Mesenchymal stem cell (in vitro differentiated cells and primary cell): ENCODE results near the gene SPPL3.

Source experiments
- DNase-seq: peaks from one replicate; pipeline ENCODE4 v3.0.0-alpha.2; 2013
- H2AFZ ChIP-seq: one replicate; pipeline ENCODE4 v1.6.1; 2013; ENCODE audit warnings: low read depth, mild to moderate bottlenecking, control low read depth, inconsistent platforms, low read length, moderate library complexity
- H2AK5ac ChIP-seq: 2 replicates; pipeline ENCODE4 v1.6.1; 2013; ENCODE audit warnings: low read length, moderate library complexity, mild to moderate bottlenecking, inconsistent platforms; ENCODE audit not compliant: severe bottlenecking
- H2BK120ac ChIP-seq: one replicate; pipeline ENCODE4 v1.6.1; 2013; ENCODE audit warnings: low read depth, mild to moderate bottlenecking, inconsistent platforms, low read length, moderate library complexity
- H2BK12ac ChIP-seq, 2 experiments: one replicate each; pipeline ENCODE4 v1.6.1; 2013; ENCODE audit warnings: inconsistent platforms in 2 of 2, low read length in 2 of 2, mild to moderate bottlenecking in 2 of 2, moderate library complexity in 2 of 2, control low read depth in 1 of 2
- H2BK15ac ChIP-seq: one replicate; pipeline ENCODE4 v1.6.1; 2013; ENCODE audit warnings: mild to moderate bottlenecking, low read depth, inconsistent platforms; ENCODE audit not compliant: poor library complexity, severe bottlenecking
- H2BK5ac ChIP-seq: 2 replicates; pipeline ENCODE4 v1.6.1; 2013; ENCODE audit warnings: low read depth, mild to moderate bottlenecking, low read length, control low read depth, inconsistent platforms; ENCODE audit not compliant: poor library complexity, severe bottlenecking
- H3K14ac ChIP-seq, 2 experiments: one replicate each; pipeline ENCODE4 v1.6.1; 2013; ENCODE audit warnings: inconsistent platforms in 2 of 2, low read length in 2 of 2, control low read depth in 1 of 2, mild to moderate bottlenecking in 1 of 2, moderate library complexity in 1 of 2
- H3K18ac ChIP-seq, 2 experiments: one replicate each; pipeline ENCODE4 v1.6.1; 2013; ENCODE audit warnings: inconsistent platforms in 2 of 2, low read length in 2 of 2, control low read depth in 1 of 2, low read depth in 1 of 2, mild to moderate bottlenecking in 1 of 2
- H3K23ac ChIP-seq, 2 experiments: one replicate each; pipeline ENCODE4 v1.6.1; 2013; ENCODE audit warnings: inconsistent platforms in 2 of 2, low read length in 2 of 2, mild to moderate bottlenecking in 2 of 2, moderate library complexity in 2 of 2, control low read depth in 1 of 2
- H3K27ac ChIP-seq: 2 replicates; pipeline ENCODE4 v1.5.1; 2013; ENCODE audit warnings: mild to moderate bottlenecking, moderate library complexity, low read length, control low read depth, inconsistent platforms; ENCODE audit not compliant: poor library complexity, severe bottlenecking
- H3K27me3 ChIP-seq, 2 experiments: 2 replicates each; pipeline versions ENCODE4 v1.6.1 to v1.7.0; 2013; ENCODE audit warnings: low read length in 2 of 2, mild to moderate bottlenecking in 2 of 2, moderate library complexity in 2 of 2, control low read depth in 1 of 2, inconsistent platforms in 1 of 2; ENCODE audit not compliant: control insufficient read depth in 1 of 2, insufficient read depth in 1 of 2
- H3K36me3 ChIP-seq, 2 experiments: 2 replicates each; pipeline versions ENCODE4 v1.6.1 to v1.7.0; 2013; ENCODE audit warnings: low read length in 2 of 2, control low read depth in 1 of 2, inconsistent platforms in 1 of 2, low read depth in 1 of 2, mild to moderate bottlenecking in 1 of 2; ENCODE audit not compliant: insufficient read depth in 2 of 2, control insufficient read depth in 1 of 2
- H3K4ac ChIP-seq, 2 experiments: one replicate each; pipeline ENCODE4 v1.6.1; 2013; ENCODE audit warnings: inconsistent platforms in 2 of 2, low read length in 2 of 2, mild to moderate bottlenecking in 2 of 2, moderate library complexity in 2 of 2, control low read depth in 1 of 2, low read depth in 1 of 2
- H3K4me1 ChIP-seq: 2 replicates; pipeline ENCODE4 v1.6.1; 2013; ENCODE audit warnings: low read depth, low read length, control low read depth; ENCODE audit not compliant: control insufficient read depth, insufficient read depth
- H3K4me2 ChIP-seq: 2 replicates; pipeline ENCODE4 v1.6.1; 2013; ENCODE audit warnings: low read length, mild to moderate bottlenecking, inconsistent platforms; ENCODE audit not compliant: poor library complexity, severe bottlenecking
- H3K4me3 ChIP-seq, 2 experiments: 2 replicates each; pipeline versions ENCODE4 v1.5.1 to v1.7.0; 2013; ENCODE audit warnings: low read length in 2 of 2, mild to moderate bottlenecking in 2 of 2, control low read depth in 1 of 2, low read depth in 1 of 2; ENCODE audit not compliant: insufficient read depth in 1 of 2
- H3K79me1 ChIP-seq: replicated peaks from 2 replicates; pipeline ENCODE4 v1.6.1; 2013; ENCODE audit warnings: mild to moderate bottlenecking, control low read depth, low read length, inconsistent platforms; ENCODE audit not compliant: poor library complexity, severe bottlenecking
- H3K9ac ChIP-seq: 2 replicates; pipeline ENCODE4 v1.7.0; 2013; ENCODE audit warnings: mild to moderate bottlenecking, low read length, moderate library complexity
- H3K9me3 ChIP-seq: 2 replicates; pipeline ENCODE4 v1.7.0; 2013; ENCODE audit warnings: mild to moderate bottlenecking, low read length; ENCODE audit not compliant: control insufficient read depth
- H4K8ac ChIP-seq: one replicate; pipeline ENCODE4 v1.6.1; 2013; ENCODE audit warnings: inconsistent platforms, mild to moderate bottlenecking, low read length, moderate library complexity
- H4K91ac ChIP-seq: one replicate; pipeline ENCODE4 v1.6.1; 2013; ENCODE audit warnings: mild to moderate bottlenecking, low read length, inconsistent platforms
- WGBS: methylation state at CpG from one replicate; pipeline ENCODE4 v1.1.7; 2013; ENCODE audit warnings: mixed read lengths; 5-methylcytosine and 5-hydroxymethylcytosine counted together

Gene SPPL3

GRCh38 chr12:120719072-120719471, 185.1 kb downstream of the SPPL3 start:
- Histone ChIP-seq H2AK5ac (no peak overlapping the region), H3K9me3 (no peaks in the 10 kb centered on the region)
- WGBS, result 97% methylated on average over 2 of the region's 2 CpGs

GRCh38 chr12:120718055-120718454, 186.1 kb downstream of the SPPL3 start:
- Histone ChIP-seq H3K14ac (no peak overlapping the region), H3K79me1 (peaks cover 39% of the 10 kb centered on the region), H3K4me1 (peaks cover 12% of the 10 kb centered on the region), H3K9ac (no peak overlapping the region), H2BK5ac (no peak overlapping the region), H2AK5ac (no peak overlapping the region), H3K4me3 (no peak overlapping the region), H3K4me2 (no peak overlapping the region), H4K8ac (no peak overlapping the region), H2BK12ac (no peak overlapping the region), H2BK120ac (no peak overlapping the region), H3K4ac (no peak overlapping the region), H3K18ac (no peak overlapping the region), H4K91ac (no peak overlapping the region), H3K36me3 (peaks cover 65 to 87% of the 10 kb centered on the region in 2 experiments), H3K27me3 (no peaks in the 10 kb centered on the region), H3K23ac (no peak overlapping the region), H3K9me3 (no peaks in the 10 kb centered on the region), H3K27ac (no peak overlapping the region), H2BK15ac (no peak overlapping the region), H2AFZ (no peak overlapping the region)
- 95% methylated on average over 9 of the region's 9 CpGs for WGBS
- DNase-seq, result no peak

More at GRCh38 chr12:120719072-120719471, 185.1 kb downstream of the SPPL3 start:
- Histone ChIP-seq H3K4me2 (no peak overlapping the region), H2BK5ac (no peak overlapping the region), H3K9ac (peak overlapping the region; percentile 30), H3K79me1 (peaks cover 34% of the 10 kb centered on the region), H2AFZ (no peak overlapping the region), H2BK12ac (no peak overlapping the region), H3K4me3 (peak overlapping the region in 1 of 2 experiments; percentile 23), H3K27me3 (no peaks in the 10 kb centered on the region), H4K91ac (no peak overlapping the region), H3K4me1 (peaks cover 12% of the 10 kb centered on the region), H3K4ac (no peak overlapping the region), H3K18ac (no peak overlapping the region), H3K27ac (peak overlapping the region; percentile 45), H3K14ac (no peak overlapping the region), H3K36me3 (peaks cover 63 to 88% of the 10 kb centered on the region in 2 experiments), H4K8ac (no peak overlapping the region), H3K23ac (no peak overlapping the region), H2BK120ac (no peak overlapping the region), H2BK15ac (no peak overlapping the region)
- DNase-seq, result no peak

GRCh38 chr12:120713861-120714482, 190.2 kb downstream of the SPPL3 start:
- Histone ChIP-seq H3K9ac (no peak overlapping the region), H2BK5ac (no peak overlapping the region), H3K4me3 (no peak overlapping the region), H3K27me3 (no peaks in the 10 kb centered on the region), H4K8ac (no peak overlapping the region), H3K36me3 (peaks cover 34 to 58% of the 10 kb centered on the region in 2 experiments), H2AK5ac (no peak overlapping the region), H2AFZ (no peak overlapping the region), H2BK12ac (no peak overlapping the region), H3K27ac (no peak overlapping the region), H3K79me1 (peaks cover 25% of the 10 kb centered on the region), H3K23ac (no peak overlapping the region), H3K4me2 (no peak overlapping the region), H3K9me3 (no peaks in the 10 kb centered on the region), H3K4me1 (peaks cover 11% of the 10 kb centered on the region), H2BK15ac (no peak overlapping the region), H3K18ac (no peak overlapping the region), H3K4ac (no peak overlapping the region), H4K91ac (no peak overlapping the region), H2BK120ac (no peak overlapping the region), H3K14ac (no peak overlapping the region)
- peak; percentile 81 for DNase-seq
- WGBS, result 35% methylated on average over 3 of the region's 4 CpGs

DNA sequence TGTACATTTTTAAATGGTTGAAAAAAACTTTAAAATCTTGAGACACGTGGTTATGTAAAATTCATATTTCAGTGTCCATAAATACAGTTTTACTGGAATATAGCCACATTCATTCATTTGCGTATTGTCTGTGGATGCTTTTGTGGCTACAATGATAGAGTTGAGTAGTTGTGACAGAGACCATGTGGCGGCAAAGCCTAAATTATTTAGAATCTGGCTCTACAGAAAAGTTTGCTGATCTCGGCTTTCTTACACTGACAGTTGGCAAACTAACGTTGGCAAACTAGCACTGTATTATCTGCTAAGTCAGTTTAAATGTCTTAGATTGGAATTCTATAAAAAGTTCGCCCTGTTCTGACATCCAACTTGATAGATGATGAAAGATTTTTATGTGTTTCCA, 191.5 kb downstream of the SPPL3 start:
- Histone ChIP-seq H3K23ac (no peak overlapping the region), H3K79me1 (peaks cover 25% of the 10 kb centered on the region), H3K18ac (no peak overlapping the region), H2BK120ac (no peak overlapping the region), H3K9ac (no peak overlapping the region), H3K36me3 (peaks cover 28 to 47% of the 10 kb centered on the region in 2 experiments), H4K8ac (no peak overlapping the region), H2BK15ac (no peak overlapping the region), H3K27ac (no peak overlapping the region), H2AFZ (no peak overlapping the region), H3K4me2 (no peak overlapping the region), H3K9me3 (no peaks in the 10 kb centered on the region), H3K4me3 (no peak overlapping the region), H3K27me3 (no peaks in the 10 kb centered on the region), H2AK5ac (no peak overlapping the region), H3K14ac (no peak overlapping the region), H4K91ac (no peak overlapping the region), H3K4me1 (peaks cover 11% of the 10 kb centered on the region), H2BK12ac (no peak overlapping the region), H3K4ac (no peak overlapping the region), H2BK5ac (no peak overlapping the region)
- 100% methylated on average over 3 of the region's 6 CpGs for WGBS
- no peak for DNase-seq
